Transverse colon (tissue), 3 donors: Measurements from ENCODE around the gene RGSL1.

Source experiments
- CTCF ChIP-seq, 5 experiments: fragments of 200-600 bp in 3 of 5; fragments of 450-650 bp in 2 of 5; sonication (generic) in 3 of 5; IDR thresholded peaks; 1 replicate in 2 of 5; 2 replicates in 3 of 5; pipeline ENCODE4 v1.5.1; 2016 to 2017; ENCODE audit warnings: antibody characterized with exemption in 5 of 5, inconsistent platforms in 3 of 5, mild to moderate bottlenecking in 2 of 5, moderate library complexity in 1 of 5
- EP300 ChIP-seq: sonication (generic); formaldehyde crosslinking; IDR thresholded peaks from one replicate; pipeline ENCODE4 v1.6.1; 2017; ENCODE audit warnings: antibody characterized with exemption, low read depth

DNA sequence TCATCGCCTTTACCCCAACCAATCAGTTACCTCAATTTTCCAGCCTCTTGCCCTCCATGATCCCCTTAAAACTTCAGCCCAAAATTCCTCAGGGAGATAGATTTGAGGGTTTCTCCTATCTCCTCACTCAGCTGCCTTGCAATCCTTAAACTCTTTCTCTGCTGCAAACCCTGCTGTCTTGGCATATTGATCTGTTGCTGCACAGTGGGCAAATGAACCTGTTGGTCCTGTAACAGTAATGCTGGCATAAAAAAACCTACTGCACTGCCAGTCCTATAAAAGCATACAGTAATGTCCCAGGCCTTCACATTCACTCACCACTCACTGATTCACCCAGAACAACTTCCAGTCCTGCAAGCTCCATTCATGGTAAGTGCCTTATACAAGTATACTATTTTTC, 44.4 kb upstream of the RGSL1 start:
- TF ChIP-seq CTCF (IDR thresholded peaks at IDR 0.05) (no peak), EP300 (no peak)
